ENCODE results near the gene IGFBPL1.

Gene IGFBPL1

GRCh38 chr9:38432922-38433510 is 8.8 kb upstream of the IGFBPL1 start:
- FAIRE-seq, result no peak

DNA sequence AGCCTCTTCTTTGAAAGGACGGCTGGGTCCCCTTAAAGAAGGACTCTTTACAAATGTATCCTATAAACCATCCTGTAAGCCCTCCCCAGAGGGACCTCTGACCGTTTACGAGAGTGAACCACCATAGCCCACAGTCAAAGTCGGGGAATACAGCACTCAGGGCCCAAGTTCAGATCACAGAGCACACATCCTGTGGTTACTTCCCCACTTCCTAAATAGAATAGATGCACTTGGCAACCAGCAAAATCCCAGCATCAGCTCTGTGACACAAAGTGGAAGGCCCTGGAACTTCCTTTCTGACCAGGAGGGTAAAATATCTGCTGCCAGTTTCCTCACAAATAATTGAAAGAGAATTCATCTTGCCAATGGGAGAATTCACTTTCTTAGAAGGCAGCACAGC is 6.9 kb upstream of the IGFBPL1 start:
- no peak for DNase-seq (ENCODE audit: low spot score)
- no peak for FAIRE-seq

More at GRCh38 chr9:38432922-38433510, 8.8 kb upstream of the IGFBPL1 start:
- peak; percentile 31 for DNase-seq (ENCODE audit: low spot score)

- no peak for FAIRE-seq
These were observed 3.8 kb upstream of the IGFBPL1 start for GRCh38 chr9:38428062-38428461.

GRCh38 chr9:38424918-38425317 is 664 bp upstream of the IGFBPL1 start:
- DNase-seq (ENCODE audit: low spot score), result no peak
- FAIRE-seq, result no peak

More at GRCh38 chr9:38428062-38428461, 3.8 kb upstream of the IGFBPL1 start:
- no peak for DNase-seq (ENCODE audit: low spot score)

GRCh38 chr9:38423273-38423972 is 831 bp downstream of the IGFBPL1 start:
- FAIRE-seq (no peak), DNase-seq (ENCODE audit: low spot score) (no peak)

DNA sequence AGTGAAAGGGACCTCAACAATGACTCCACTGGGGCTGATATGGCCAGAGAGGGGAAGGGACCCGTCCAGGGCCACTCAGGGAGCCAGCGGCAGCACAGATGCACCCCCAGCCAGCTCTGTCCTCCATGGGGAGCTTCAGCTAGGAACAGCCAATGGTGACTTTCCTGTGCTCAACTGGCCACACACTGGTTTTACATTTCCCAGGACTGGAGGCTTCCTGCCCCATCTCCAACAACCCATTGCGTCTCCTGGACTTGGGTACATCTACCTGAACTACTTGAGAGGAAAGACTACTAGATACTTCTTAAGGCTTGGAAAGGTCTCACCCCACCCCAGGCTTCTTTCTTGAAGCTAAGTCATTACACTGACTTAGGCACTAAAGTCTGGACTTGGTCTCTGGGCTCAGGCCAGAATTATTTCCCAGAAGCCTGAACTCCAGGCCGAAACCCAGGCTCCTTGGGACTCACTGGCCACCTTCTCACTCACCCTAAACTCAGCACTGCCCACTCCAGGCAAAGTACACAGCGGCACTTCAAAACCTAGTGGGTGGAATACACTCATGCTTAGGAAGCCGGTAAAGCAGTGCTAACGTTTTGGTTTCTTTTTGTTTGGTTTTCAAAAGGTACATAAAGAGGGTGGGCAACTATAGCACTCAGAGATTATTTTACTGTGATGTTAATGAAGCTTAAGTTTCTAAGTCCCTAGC is 1.5 kb downstream of the IGFBPL1 start:
- no peak for FAIRE-seq
- DNase-seq (ENCODE audit: low spot score), result no peak

DNA sequence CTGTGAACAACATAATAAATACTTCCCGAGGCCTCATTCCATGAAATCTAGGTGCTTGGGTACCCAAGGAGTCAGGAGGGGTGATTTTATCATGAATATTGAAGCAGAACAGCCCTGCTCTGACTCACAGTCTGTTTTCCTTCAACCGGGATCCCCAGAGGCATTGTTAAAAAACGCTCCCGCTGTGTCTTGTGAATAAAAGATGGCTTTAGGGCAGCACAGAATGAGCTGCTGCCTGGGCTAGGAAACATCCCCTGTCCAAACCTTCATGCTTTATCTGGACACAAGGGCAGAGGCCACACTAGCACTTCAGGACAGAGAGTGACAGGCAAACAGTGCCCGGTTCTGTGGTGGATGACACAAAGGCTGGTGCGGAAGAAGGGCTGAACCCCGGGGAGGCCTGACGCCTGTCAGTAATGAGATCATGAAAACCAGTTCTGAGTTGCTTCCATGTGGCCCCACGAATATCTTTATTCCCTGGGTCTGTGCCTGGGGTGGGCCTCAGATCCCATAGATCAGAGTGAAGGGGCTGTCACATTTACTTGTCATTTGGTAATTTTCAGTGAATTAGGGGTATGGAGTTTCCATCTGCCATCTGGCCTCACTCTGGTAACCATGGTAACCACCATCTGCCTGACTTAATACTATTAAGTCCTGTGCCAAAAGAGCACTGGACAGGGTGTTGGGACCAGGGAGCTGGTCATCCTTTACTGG is 2.6 kb downstream of the IGFBPL1 start:
- FAIRE-seq (no peak), DNase-seq (ENCODE audit: low spot score) (no peak)

DNA sequence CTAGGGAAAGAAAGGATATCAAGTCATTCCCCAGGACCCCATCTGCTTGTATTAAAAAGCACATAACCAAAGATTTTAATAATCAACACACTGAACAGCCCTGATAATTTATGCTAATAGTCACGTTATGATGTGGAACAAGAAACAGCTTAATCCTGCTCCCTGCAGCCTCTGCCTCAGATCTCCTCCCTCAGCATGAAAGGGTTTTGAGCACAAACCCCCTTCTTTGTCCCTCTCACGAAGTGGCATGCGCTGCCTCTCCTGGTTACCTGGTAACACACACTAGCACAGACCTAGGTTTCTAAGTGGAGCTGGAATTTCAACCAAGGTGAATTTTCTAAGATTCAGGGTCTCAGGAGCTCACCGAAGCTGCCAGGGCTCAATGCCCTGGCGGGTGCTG is 5.1 kb downstream of the IGFBPL1 start:
- FAIRE-seq, result no peak

DNA sequence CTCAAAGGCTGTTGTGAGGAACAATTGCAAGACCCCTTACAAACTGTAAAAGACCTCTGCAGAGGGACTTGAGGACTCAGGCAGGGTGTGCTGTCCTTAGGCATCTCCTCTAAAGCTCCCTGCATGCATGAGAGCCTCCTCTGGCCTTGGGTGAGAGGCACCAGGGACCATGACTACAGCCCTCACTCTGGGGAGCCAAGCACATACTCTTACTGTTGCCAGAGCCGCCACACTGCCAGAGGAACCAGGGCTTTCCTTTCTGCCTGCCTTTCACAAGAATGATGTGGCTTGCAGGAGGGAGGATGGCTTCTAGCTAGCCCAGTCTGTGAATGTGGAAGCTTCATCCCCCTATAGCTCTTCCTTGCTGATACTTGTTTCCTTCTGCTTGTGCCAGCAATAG is 5.9 kb downstream of the IGFBPL1 start:
- DNase-seq (ENCODE audit: low spot score), result no peak
- no peak for FAIRE-seq

More for the DNA sequence above, 5.1 kb downstream of the IGFBPL1 start:
- no peak for DNase-seq (ENCODE audit: low spot score)

DNA sequence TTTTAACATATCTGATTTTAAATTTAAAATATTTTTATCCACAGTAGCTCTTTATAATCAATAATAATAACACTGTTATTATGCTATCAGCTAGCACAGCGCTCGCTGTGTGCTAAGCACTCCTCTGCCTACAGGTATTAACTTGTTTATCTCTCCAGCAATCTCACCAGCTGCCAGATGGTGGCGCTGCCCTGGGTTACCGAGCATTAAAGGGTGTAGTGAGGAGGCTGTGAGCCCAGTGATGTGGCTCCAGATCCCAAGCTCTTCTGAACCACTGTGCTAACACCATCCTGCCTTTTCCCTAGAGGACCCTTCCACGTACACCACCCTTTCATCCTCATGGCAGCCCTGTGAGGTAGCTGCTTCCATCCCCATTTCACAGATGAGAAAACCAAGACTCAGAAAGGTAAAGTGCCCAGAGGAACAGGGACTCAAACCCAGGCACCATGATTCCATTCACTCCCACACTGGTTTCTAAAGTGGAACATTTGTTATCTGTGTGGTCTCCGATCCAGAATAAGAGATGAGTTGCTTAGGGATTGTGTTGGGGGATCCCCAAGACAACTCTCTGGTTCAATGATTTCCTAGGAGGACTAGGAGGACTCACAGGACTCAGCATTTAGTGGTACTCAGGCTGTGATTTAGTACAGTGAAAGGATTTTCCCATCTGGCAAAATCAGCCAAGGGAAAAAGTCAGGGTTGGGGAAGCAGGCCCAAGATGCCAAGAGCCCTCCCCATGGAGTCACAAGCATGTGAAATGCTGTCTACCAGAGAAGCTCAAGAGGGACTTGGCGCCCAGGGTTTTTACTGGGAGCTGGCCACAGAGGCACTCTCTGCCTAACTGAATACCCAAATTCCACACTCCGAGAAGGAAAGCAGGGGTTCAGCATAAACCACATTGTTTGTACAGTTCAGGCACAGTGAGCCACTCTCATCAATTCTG is 7.0 kb downstream of the IGFBPL1 start:
- no peak for DNase-seq (ENCODE audit: low spot score)
- FAIRE-seq, result no peak

- FAIRE-seq (no peak), DNase-seq (ENCODE audit: low spot score) (no peak)
These were observed 7.8 kb downstream of the IGFBPL1 start for GRCh38 chr9:38416461-38416860.

DNA sequence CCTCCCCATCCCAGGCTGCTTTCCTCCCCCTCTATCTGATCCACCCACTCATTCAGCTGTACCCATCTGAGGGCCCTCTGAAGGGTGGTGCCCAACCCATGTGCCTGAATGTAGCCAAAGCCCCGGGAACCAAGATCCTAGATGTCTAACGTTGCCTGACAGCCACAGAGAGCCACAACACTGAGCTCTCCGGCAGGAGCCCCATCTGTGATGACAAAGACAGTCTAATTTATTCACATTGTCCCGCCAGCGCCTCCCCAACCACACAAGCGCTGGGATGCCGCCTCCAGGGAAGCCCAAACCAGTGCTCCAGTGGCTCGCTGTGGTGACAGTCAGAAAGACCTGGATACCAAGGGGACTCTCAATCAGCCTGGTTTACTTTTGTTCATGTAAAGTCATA is 8.4 kb downstream of the IGFBPL1 start:
- no peak for DNase-seq (ENCODE audit: low spot score)
- no peak for FAIRE-seq

DNA sequence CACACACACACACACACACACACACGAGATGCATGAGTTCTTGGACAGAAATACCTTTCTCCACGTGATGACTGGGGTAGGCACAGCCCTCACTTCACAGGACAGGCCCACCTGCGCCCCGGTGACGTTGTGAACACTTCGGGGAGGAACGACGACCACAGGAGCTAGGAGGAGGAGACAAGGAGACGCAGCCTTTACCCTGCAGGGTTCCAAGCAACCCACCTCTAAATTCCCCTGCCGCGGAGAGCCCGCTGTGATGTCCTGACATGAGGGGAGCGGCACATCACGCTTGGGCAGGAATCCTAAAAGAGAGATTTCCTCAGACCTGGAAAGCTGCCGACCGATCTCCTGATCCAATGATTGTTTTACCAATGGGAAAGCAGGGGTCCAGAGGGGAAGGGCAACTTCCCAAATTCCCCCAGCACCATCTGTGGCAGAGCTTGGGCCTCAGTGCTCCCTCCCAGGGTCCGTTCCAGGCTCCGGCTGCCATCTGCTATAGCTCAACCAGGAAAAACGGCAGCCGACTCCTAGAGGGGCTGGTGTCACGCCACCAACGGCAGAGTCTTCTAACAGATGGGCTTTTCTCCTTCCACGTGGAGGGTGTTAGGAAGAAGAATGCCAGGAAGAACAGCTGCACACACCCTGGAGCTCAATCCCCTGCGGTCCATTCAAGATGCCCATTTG is 10.1 kb downstream of the IGFBPL1 start:
- no peak for DNase-seq (ENCODE audit: low spot score)
- no peak for FAIRE-seq

DNA sequence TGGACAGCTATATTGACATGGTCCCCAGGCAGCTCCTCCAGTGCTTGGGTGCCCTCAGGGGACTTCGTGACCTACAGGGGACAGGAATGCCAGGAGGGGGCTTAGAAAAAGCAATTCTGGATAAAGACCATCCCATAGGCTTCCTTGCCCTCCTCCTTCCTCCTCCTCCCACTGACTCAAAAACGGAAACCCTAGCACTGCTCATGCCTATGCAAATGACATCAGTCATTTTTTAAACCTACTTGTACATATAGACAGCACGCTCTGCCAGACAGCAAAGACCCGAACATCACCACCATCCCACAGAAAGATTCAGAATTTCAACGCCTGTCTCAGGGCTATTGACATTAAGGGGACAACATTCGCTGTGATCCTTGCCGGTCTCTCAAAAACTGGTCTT is 11.0 kb downstream of the IGFBPL1 start:
- DNase-seq (ENCODE audit: low spot score) (no peak), FAIRE-seq (no peak)

DNA sequence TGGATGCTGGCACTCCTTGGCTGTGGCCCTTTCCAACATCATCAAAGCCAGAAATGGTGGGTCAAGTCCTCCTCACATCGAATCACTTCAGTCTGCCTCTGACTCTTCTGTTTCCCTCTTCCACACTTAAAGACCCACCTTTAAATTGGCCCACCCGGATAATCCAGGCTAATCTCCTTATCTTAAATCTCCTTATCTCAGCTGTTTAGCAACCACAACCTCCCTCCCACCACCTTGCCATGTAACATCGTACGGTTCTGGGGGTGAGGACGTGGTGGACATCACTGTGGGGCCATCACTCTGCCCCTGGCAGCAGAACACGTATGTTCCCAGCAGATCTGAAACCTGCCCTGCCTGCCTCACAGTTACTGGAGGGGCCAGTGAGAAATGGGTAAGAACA is 11.5 kb downstream of the IGFBPL1 start:
- no peak for DNase-seq (ENCODE audit: low spot score)
- FAIRE-seq, result no peak

GRCh38 chr9:38408719-38409118 is 15.5 kb downstream of the IGFBPL1 start:
- DNase-seq (ENCODE audit: low spot score) (no peak), FAIRE-seq (no peak)

DNA sequence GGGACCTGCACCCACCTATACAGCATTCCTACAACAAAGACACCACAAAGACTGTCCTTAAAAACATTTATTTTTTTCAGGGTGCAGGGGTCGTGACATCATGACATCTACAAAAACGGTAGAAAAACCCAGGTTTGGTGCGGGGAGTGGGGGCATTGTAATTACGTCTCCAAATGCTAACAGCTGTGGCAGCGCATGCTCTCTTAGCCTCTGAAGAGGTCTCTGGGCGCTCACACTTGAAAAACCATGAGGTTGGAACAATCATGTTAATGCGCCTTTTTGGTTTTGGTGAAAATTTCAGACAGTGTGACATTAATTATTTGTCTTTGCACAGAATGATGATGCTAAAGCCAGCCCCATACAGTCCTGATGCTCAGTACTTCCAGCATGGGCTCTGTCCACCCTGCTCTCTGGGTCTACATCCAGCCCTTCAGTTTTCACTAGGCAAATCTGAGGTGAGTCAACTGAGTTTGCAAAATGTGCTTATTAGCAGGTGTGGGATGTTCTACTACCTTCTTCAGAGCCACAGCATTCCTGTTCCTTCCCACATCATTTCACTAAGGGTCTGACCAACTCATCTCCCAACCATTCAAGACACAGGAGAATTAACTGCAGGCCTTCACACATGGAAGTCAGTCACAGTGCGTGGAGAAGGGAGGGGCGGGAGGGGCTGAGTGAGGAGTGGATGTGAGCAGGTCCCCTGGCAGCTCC is 17.6 kb downstream of the IGFBPL1 start:
- FAIRE-seq, result no peak

DNA sequence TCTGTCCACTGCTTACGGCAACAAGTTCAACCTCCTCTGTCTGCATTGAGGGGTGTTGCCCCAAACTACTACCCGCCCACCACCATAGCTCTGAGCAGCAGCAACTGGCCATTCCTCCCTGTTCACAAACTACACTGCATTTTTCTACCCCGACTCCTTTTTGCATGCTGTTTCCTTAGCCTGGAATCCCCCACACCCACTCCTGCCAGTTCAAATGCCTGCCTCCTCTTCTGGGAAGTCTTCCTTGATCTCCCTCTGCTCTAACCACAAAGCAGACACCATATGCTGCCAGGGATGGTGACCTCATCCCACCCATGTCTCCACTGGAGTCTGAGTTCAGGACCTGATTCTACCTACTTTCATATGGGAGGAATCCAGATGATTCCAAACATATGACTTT is 18.5 kb downstream of the IGFBPL1 start:
- FAIRE-seq, result no peak
- no peak for DNase-seq (ENCODE audit: low spot score)

More for the DNA sequence above, 17.6 kb downstream of the IGFBPL1 start:
- DNase-seq (ENCODE audit: low spot score), result no peak

- no peak for FAIRE-seq
- no peak for DNase-seq (ENCODE audit: low spot score)
These were observed 19.9 kb downstream of the IGFBPL1 start for GRCh38 chr9:38404314-38404713.

GRCh38 chr9:38401994-38402393 is 22.3 kb downstream of the IGFBPL1 start:
- no peak for FAIRE-seq

More at GRCh38 chr9:38401994-38402393, 22.3 kb downstream of the IGFBPL1 start:
- DNase-seq (ENCODE audit: low spot score), result no peak
